Stimulated activated CD8-positive, alpha-beta memory T cell treated with anti-CD3 and anti-CD28 coated beads, Interleukin-15, amount 100 ng/mL, for 24 hours (primary cell): Measurements from ENCODE around the gene CCDC116.
"Not testable (repeated sequence)": the region's sequence is repeated elsewhere in the genome, so short reads cannot be mapped to it uniquely, and the experiment has no call there.

ENCODE experiments used
- DNase-seq: peaks from one replicate; pipeline ENCODE4 v3.0.0-alpha.2; 2020; ENCODE audit warnings: low read depth

Gene CCDC116

DNA sequence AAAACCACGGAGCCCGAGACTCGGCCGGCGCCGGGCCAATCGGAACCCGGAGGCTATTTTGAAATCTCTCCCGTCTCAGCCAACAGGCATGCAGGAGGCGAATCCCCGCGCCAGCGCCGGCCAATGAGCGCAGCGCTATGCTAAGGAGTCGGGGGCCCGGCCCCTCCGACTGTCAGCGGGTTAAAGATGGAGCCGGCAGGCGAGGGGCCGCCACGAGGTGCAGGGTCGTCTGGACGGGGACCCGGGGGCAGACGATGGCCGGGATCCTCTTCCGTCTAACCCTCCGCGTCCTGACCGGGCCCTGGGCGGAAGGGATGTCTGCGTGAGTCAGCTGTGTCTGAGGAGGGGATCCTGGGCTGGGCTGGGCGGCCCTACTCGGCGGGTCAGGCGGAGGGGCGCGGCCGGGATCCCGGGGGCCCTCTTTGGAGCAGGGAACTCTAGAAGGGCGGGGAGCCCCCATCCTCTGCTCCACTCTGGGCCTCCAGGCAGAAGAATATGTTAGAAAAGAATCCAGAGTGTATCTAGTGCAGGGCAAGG is 19.5 kb downstream of the CCDC116 start:
- peak; percentile 72 for DNase-seq

DNA sequence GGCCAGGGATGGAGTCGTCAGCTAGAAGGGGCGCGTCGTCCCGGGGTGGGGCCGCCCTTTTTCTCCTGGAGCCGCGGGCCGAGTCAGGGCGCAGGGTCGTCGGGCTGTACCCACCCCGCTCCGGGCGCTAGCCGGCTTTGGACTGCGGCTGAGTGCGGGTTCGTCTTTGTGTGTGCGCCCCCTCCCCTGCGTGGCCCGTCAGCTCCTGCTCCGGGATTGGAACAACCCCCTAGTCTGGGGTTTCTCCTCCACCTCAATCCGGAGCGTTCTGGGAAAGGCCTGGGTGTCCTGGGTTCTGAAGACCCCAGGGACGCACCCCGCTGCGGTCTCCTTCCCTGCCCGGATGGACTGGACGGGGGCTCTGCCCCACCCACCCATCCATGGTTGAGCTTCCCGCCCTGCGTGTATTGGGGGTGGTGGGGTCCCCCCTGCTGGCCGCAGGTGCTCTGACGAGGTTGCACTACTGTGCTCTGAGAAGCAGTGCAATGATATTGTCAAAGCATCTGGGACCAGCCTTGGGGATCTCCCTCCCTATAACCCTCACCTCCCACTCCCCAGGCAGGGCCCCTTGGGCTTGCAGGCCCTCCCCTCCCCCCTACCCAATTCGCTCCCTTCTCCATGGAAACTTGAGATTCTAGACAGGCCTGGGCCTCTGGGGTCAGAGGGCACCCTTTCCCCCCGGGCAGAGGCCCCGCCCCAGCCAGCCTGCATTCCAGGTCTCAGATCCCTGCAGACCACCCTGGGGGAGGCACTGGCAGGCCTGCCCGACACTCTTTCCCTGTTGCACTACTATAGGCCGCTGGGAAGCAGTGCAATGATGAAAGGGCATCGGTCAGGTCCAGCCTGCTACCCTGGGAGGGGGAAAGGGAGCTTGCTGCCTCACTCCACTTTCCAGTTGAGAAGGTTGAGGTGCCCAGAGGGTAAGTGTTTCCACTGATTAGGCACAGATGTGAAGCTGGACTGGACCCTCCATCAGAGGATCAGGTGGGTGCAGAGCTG is 20.3 kb downstream of the CCDC116 start:
- no peak for DNase-seq

DNA sequence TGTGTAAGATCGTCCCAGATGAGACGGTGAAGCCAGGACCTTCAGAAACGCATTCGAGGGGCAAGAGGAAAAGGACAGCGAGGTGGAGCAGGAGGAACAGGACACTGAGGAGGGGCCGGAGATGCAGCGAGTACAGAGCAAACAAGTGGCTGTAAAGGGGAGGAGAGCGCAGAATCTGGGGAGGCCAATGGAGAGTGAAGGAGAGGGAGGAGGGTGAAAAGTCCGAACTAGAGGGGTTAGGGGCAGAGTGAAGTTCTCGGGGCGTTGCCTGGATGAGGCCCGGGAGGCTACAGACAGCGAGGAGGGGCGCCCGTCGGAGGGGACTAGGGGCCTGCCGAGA is 24.4 kb downstream of the CCDC116 start:
- DNase-seq, result no peak

DNA sequence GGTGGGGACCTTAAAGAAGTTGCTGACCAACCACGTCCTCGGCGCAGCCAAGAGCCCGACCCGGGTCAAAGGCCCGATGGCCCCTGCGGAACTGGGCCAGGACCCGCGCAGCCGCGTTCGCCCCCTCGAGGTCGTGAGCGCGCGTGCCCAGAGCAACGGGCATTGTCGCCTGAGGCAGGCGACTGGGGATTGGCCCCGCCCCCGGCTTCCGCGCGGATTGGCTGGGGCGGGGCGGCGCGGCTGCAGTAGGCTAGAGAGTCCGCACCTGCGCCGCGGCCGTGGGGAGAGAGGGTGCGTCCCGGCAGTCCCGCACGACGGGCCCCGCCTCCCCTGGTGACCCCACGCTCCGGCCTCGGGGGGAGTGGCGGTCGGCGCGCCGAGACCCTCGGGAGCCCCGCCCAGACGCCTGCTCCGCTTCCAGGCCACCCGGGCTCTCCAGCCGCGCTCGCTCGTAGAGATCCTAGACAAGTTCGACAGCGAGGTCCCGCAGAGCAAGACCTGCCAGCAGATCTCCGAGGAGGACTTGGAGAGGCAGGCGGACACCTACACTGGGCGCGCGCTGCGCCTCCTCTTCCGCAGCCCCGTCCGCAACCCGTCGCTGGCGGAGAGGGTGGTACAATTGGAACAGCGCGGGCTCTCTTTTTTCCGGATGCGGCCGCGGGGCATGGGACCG is 24.9 kb downstream of the CCDC116 start:
- peak; percentile 66 for DNase-seq

DNA sequence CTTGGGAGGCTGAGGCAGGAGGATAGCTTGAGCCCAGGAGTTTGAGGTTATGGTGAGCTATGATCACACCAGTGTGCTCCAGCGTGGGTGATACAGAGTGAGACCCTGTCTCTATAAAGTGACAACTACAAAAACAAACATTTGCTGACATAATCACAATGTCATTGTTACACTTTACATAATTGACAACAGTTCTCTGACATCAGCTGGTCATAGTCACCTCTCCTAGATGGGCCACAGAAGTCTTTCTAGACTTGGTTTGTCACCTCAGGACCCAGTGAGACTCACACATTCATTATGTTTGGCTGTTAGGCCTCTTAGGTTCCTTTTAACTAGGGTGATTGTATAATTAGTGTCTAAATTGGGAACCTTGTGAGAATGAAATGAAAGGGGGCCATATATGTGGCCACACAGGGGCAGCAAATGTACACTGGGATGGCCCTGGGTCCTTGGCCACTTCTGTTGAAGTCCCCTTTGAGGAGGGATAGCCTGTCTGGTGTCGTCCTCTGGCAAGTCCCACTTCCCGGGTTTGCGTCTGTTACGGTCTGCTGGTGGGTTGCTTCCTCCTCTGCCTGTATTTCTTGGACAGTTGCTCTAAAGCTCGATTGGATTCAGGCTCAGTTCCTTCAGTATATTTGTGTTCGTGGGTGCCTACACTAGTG is 27.4 kb downstream of the CCDC116 start:
- DNase-seq, result no peak

DNA sequence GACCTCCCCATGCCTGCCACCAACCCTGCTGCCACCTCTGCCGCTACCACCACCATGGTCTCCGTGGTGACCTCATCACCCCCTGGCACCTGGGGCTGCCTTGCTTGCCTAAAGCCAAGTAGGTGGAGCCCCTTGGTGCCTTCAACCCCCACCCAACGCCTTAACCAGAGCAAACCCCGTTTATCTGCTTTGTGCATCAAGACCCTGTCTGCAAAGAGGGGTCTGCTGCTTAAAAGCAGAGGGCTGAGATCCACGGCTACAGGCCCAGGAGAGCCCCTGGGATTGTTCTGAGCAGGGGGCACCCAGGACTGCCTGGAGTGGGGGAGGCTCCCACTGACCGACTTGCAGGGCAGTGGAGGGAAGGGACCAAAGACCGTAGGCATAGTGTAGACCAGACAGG is 28.3 kb downstream of the CCDC116 start:
- DNase-seq, result no peak

DNA sequence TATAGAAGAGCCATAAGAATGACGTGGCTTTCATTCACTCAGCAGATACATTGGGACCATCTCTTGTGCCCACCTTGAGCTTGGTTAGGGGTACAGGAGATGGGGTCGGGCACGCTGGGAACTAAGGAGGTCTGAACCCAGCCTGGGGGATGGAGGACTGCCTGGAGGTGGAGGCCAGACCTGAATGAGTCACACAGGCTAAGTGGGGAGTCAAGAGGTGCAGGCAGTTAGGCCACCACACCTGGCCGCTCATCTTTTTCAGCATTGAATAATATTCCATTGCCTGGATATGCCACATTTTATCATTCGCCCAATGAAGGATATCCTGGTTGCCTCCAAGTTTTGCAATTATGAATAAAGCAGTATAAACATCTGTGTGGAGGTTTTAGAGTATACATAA is 29.4 kb downstream of the CCDC116 start:
- no peak for DNase-seq

DNA sequence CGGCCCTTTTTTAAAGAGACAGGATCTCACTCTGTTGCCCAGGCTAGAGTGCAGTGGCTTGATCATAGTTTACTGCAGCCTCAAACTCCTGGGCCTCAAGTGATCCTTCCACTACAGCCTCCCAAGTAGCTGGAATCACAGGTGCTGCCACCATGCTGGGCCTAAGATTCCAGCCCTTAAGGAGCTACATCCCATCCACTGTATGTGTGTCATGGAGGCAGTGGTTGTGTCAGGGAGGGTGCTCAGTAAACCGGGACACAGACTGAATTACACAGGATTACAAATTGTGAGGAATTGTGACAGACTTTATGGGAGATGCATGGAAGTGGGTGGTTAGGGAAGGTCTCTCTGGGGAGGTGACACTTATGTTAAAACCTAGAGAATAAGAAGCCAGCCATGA is 31.2 kb downstream of the CCDC116 start:
- DNase-seq, result no peak

DNA sequence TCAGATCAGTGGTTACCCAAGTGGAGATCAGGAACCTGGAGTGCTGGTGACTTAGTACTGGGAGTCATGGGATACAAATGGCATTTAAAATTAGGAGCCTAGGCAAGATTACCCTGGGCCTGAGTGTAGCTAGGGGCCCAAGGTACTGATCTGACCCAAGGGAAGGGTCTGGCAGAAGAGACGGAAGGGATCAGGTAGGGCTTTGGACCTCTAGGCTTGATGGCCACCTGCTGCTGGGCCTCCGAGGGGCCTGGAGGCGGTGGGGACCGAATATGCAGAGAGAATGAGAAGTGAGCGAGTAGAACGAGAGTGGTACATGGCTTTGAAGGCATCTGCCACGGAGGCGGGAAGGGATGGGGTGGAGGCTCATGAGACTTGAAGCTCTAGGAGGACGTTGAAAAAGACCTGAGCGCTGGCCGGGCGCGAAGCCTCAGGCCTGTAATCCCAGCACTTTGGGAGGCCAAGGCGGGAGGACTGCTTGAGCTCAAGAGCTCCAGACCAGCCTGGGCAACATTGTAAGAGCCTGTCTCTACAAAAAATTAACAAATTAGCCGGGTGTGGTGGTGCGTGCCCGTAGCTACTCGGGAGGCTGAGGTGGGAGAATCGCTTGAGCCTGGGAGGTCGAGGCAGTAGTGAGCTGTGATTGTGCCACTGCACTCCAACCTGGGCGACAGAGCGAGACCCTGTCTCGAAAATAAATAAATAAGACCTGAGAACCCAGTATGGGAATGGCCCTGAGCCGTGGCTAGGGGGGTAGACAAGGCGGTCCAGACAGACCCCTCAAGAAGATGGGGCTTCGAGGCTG is 32.7 kb downstream of the CCDC116 start:
- no peak for DNase-seq

DNA sequence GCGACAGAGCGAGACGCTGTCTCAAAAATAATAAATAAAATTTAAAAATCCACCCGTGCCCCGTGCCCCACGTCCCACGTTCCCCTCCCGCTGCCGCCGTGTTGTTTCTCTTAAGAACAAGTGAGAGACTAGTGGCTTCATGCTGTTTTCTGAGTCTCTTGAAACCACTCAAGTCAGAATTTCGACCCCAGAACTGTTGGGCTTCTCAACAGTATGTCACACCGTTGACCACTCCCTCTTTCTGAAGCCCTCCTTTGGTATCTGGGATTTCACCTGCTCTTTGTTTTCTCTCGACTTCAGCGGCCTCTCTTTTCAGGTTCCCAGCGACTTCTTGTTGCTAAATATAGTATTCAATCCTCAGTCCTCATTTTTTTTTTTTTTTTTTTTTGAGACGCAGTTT is 34.2 kb downstream of the CCDC116 start:
- no peak for DNase-seq

DNA sequence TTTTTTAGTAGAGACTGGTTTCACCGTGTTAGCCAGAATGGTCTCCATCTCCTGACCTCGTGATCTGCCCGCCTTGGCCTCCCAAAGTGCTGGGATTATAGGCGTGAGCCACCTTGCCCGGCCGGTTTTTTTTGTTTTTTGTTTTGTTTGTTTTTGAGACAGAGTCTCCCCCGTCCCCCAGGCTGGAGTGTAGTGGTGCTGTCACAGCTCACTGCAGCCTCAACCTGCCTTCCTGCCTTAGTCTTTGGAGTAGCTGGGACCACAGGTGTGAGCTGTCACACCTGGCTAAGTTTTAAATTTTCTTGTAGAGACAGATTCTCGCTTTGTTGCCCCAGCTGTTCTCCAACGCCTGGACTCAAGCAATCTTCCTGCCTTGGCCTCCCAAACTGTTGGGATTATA is 36.5 kb downstream of the CCDC116 start:
- DNase-seq, result no peak

DNA sequence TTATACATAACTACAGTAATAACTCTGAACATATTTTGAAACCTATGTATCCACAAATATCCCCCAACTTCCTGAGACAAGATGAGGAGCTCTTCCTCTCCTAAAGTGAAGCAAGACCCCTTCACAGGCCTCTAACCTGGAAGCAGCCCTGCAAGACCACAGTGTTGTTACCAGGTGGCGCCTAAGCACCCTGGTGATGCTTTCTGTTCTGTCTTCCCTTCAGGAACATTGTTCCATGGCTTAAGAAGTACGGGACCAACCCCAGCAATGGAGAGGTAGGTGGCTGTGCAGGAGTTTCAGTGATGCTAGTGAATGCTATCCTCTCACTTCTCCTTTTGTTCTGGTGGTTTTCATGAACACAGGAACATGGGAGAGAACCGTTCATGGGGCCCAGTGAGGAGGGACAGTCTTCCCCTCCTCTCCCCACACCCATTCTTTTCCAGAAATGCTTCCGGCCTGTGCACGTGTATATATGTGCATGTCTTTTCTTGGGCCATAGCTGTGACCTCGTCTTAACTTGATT is 39.6 kb downstream of the CCDC116 start:
- no peak for DNase-seq

DNA sequence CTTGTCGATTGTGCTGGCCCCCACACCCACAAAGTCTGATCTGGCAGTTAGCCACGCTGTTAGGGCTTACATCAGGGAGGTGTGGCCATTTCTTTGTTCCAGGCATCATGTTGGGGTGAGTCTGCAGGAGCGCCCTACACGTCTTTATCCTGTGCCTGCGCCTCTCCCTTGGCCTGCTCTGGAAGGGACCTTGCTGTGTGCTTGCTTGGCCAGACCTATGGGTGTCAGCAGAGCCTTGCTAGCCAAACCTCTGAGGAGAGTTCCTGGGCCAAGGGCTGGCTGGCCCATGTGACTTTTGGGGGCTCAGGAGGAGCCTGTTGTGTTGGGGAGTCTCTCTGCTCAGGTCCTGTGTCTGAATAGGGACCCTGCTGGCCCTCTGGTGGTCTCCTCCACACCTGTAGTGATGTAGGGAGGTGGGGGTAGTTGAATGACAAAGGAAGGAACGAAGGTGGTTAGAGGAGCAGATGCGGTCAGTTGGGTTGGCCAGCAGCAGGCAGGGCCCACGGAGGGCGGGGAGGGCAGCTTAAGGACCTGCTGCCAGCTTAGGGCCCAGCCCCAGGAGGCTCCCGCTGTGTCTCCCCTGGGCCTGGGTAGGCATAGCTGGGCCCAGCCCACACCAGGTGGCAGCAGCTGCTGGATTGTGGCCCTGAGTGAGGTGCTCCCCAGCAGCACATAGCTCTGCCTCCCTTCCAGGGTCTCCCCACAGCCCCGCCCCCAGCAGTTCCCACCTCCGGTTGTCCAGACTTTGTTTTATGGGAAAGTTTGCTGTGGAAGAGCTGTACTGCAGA is 41.2 kb downstream of the CCDC116 start:
- no peak for DNase-seq

DNA sequence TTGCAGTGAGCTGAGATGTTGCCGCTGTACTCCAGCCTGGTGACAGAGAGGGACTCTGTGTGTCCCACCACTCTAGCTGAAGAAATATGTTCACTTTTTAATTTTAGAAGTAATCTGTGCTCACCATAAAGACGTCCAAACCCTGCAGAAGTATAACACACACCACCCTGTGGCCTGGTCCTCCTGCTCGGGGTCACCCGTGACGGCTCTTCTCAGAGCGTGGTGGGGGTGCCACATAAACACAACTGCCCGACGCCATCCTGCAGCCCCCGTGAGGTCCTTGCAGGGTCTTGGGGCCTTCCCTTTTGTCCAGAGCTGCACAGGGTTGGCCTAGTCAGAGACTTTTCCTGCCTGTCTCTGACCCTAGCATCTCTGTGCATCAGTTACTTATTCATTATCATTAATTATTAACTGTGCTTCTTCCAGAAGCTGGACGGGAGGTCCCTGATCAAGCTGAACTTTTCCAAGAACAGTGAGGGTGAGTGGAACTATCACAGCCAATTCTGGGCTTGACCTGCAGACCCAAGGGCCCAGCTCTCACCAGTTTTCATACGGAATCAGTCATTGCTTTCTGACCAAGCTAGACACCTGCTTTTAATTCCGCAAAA is 42.2 kb downstream of the CCDC116 start:
- DNase-seq, result no peak

DNA sequence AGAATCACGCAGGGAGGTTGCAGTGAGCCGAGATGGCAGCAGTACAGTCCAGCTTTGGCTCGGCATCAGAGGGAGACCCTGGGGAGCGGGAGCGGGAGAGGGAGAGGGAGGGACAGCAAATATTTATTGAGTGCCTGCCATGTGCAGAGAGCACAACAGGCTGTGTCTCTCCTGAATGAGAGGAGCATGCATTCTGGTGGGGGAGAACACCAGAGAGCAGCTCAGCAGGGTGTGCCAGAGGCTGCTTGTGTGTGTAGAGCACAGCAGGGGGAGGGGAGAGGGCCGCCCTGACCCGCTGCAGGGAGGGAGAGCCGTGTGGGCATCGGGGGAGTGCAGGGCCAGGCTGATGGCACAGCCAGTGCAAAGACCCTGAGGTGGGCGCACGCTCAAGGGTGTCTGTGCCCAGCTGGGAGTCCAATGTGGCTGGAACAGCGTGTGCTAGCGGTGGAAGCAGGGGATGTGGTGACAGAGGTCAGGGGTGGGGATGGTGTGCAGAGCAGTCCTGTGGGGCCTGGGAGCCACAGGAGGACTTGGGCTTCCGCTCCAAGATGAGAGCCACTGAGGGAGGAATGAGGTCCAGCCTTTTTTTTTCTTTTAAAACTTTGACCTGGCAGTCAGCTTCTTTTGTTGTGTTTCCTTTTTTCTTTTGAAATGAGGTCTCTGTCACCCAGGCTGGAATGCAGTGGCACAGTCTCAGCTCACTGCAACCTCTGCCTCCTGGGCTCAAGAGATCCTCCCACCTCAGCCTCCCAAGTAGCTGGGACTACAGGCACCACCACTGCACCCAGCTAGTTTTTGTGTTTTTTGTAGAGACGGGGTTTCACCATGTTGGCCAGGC is 45.3 kb downstream of the CCDC116 start:
- DNase-seq, result no peak

DNA sequence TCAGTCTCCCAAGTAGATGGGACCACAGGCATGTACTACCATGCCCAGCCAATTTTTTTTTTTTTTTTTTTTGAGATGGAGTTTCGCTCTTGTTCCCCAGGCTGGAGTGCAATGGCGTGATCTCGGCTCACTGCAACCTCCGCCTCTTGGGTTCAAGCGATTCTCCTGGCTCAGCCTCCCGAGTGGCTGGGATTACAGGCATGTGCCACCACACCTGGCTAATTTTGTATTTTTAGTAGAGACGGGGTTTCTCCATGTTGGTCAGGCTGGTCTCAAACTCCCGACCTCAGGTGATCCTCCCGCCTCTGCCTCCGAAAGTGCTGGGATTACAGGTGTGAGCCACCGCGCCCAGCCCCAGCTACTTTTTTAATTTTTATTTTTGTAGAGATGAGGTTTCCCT is 46.3 kb downstream of the CCDC116 start:
- not testable (repeated sequence) for DNase-seq

DNA sequence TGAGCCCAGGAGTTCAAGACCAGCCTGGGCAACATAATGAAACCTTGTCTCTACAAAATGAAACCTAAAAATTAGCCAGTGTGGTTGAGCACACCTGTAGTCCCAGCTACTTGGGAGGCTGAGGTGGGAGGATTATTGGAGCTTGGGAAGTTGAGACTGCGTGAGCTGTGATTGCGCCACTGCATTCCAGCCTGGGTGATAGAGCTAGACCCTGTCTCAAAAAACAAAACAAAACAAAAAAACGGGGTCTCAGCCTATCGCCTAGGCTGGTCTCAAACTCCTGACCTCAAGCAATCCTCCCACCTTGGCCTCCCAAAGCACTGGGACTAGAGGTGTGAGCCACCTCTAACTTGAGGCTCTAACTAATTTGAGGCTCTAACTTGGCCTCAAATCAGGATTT is 46.8 kb downstream of the CCDC116 start:
- DNase-seq, result no peak

DNA sequence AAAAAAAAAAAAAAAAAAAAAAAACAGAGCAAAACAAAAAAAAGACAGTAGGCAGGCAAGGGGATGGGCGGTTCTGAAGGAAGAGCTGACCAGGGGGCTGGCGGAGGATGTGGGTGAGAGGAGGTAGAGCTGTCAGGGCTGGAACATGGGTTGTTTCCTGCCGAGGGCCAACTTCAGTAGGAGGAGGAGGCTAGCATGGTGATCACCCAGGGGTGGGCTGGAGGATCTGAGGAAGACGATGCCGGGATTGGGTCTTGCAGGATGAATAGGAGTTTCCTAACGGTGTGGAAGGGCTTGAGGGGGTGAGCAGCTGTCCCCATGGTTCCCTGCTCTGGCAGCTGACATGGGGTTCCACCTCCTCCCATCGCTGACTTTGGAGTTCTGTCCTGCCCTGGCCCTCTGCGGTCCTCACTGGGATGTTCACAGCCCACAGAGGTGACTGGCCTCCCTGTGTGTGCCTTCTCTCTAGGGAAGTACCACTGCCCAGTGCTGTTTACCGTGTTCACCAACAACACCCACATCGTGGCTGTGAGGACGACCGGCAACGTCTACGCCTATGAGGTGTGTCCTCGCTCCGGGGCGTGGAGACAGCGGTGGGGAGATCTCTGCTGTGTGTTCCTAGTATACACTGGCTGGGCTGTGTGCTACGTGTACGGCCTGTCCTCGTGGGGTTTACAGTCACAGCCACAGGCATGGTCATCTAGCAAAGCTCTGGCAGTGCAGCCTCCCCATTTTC is 48.4 kb downstream of the CCDC116 start:
- DNase-seq, result no peak
